Measurements from ENCODE around the gene VAV1. TPM values are rescaled to one million over a fixed set of nuclear protein-coding genes. Genes with fewer than 3 reads are reported as not detected.

VAV1 gene
- total and polyA plus RNA-seq, 2 of the 13 experiments (the other 11 are each of a cell fraction or from before 2014, with no cell fraction given): not detected

DNA sequence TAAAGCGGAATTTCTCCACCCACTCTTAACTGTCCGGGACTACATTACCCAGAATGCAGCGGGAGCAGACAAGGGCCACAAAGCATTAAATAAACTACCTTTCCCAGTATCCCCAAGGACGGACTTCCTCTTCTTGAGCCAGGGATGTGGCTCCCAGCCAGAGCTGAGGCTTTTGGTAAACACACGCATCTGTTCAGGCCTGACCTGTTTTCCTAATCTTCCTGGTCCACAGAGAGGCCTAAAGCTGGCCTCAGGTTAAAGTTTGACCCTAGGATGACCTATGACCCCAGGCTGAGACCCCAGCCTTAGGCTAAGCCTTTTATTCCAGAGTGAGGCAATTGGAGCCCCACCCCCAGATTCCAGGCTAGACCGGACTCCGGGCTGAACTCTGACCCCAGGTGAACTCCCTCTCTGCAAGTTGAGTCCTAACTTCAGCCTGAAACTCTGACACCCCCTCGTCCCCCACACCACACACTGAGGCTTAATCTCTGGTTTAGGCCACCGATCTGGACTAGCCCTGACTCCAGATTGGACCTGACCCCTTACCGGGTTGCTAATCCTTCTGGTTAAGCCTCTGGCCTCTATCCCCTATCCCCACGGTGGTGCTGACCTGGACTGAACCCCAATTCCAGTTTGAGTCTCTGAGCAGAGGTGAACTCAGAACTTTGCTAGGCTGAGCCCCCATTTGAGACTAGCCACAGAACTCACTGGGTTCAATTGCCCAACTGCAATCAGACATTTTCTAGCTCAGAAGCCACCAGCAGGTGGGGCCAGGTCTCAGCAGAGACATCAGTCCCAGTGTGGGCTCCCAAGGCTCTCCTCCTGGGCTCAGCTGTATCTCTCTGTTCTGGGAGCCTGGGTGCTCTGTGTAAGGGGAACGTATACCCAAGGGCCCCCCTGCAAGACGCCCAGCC is 34.4 kb upstream of the VAV1 start (continued):
- TF ChIP-seq, protein P1, sequence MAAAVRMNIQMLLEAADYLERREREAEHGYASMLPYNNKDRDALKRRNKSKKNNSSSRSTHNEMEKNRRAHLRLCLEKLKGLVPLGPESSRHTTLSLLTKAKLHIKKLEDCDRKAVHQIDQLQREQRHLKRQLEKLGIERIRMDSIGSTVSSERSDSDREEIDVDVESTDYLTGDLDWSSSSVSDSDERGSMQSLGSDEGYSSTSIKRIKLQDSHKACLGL (CRISPR knock-in tag; IDR thresholded peaks at IDR 0.05): no peak
- no peak; the same call in 1 of the 2 replicates for TF ChIP-seq SMAD1 (CRISPR knock-in tag; IDR thresholded peaks at IDR 0.05; ENCODE audit: borderline replicate concordance, low read depth)
- TF ChIP-seq PHF8 (CRISPR knock-in tag; IDR thresholded peaks at IDR 0.05): no peak
- no peak for TF ChIP-seq AHR (CRISPR knock-in tag; IDR thresholded peaks at IDR 0.05)
- TF ChIP-seq SIN3B (IDR thresholded peaks at IDR 0.05; ENCODE audit: low read length): no peak; the same call in 1 of the 2 replicates
- no peak for TF ChIP-seq HMG20B (CRISPR knock-in tag; conservative IDR thresholded peaks at IDR 0.05)
- TF ChIP-seq KDM1A (CRISPR knock-in tag; IDR thresholded peaks at IDR 0.05): 0 out of 2 replicates have a peak, but pooled peaks have one; percentile 45
- no peak for TF ChIP-seq FOXP1 (IDR thresholded peaks at IDR 0.05)
- peak; percentile 55; the same call in 1 of the 2 replicates for TF ChIP-seq FOXP1 (CRISPR knock-in tag; IDR thresholded peaks at IDR 0.05)
- TF ChIP-seq ZNF468 (CRISPR knock-in tag; IDR thresholded peaks at IDR 0.05): no peak
- TF ChIP-seq ZNF367 (CRISPR knock-in tag; IDR thresholded peaks at IDR 0.05; ENCODE audit: borderline replicate concordance): no peak
- peak; percentile 66; the same call in 1 of the 2 replicates for TF ChIP-seq SPEN (CRISPR knock-in tag; IDR thresholded peaks at IDR 0.05; ENCODE audit: low read depth)
- TF ChIP-seq, protein P2, sequence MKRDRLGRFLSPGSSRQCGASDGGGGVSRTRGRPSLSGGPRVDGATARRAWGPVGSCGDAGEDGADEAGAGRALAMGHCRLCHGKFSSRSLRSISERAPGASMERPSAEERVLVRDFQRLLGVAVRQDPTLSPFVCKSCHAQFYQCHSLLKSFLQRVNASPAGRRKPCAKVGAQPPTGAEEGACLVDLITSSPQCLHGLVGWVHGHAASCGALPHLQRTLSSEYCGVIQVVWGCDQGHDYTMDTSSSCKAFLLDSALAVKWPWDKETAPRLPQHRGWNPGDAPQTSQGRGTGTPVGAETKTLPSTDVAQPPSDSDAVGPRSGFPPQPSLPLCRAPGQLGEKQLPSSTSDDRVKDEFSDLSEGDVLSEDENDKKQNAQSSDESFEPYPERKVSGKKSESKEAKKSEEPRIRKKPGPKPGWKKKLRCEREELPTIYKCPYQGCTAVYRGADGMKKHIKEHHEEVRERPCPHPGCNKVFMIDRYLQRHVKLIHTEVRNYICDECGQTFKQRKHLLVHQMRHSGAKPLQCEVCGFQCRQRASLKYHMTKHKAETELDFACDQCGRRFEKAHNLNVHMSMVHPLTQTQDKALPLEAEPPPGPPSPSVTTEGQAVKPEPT (CRISPR knock-in tag; IDR thresholded peaks at IDR 0.05; ENCODE audit: low read depth): no peak
- peak; percentile 50 for TF ChIP-seq RXRB (CRISPR knock-in tag; IDR thresholded peaks at IDR 0.05; ENCODE audit: borderline replicate concordance)
- TF ChIP-seq HOXA5 (CRISPR knock-in tag; IDR thresholded peaks at IDR 0.05): 0 out of 2 replicates have a peak, but pooled peaks have one; percentile 17
- TF ChIP-seq BHLHE40 (IDR thresholded peaks at IDR 0.05; ENCODE audit: low read length): no peak
- no peak for TF ChIP-seq GATA4 (IDR thresholded peaks at IDR 0.05; ENCODE audit: borderline replicate concordance, low read depth)
- TF ChIP-seq, protein P3, sequence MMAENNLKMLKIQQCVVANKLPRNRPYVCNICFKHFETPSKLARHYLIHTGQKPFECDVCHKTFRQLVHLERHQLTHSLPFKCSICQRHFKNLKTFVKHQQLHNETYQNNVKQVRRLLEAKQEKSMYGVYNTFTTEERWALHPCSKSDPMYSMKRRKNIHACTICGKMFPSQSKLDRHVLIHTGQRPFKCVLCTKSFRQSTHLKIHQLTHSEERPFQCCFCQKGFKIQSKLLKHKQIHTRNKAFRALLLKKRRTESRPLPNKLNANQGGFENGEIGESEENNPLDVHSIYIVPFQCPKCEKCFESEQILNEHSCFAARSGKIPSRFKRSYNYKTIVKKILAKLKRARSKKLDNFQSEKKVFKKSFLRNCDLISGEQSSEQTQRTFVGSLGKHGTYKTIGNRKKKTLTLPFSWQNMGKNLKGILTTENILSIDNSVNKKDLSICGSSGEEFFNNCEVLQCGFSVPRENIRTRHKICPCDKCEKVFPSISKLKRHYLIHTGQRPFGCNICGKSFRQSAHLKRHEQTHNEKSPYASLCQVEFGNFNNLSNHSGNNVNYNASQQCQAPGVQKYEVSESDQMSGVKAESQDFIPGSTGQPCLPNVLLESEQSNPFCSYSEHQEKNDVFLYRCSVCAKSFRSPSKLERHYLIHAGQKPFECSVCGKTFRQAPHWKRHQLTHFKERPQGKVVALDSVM (CRISPR knock-in tag; IDR thresholded peaks at IDR 0.05): no peak; the same call in 1 of the 2 replicates
- 0 out of 2 replicates have a peak, but pooled peaks have one; percentile 32 for TF ChIP-seq TGIF2 (CRISPR knock-in tag; IDR thresholded peaks at IDR 0.05)
- no peak for TF ChIP-seq RELA (CRISPR knock-in tag; IDR thresholded peaks at IDR 0.05)
- TF ChIP-seq YEATS4 (CRISPR knock-in tag; IDR thresholded peaks at IDR 0.05; ENCODE audit: borderline replicate concordance): peak; percentile 50; the same call in 1 of the 2 replicates
- TF ChIP-seq HNRNPL (IDR thresholded peaks at IDR 0.05; ENCODE audit: low read depth, low read length): no peak
